ENCODE measurements around the gene PPT1. TPM values are rescaled to one million over a fixed set of nuclear protein-coding genes. Genes with fewer than 3 reads are reported as not detected.

Gene PPT1
- total and polyA plus RNA-seq, 3 experiments from 2014 or later = 114 to 138 (median 130) TPM

DNA sequence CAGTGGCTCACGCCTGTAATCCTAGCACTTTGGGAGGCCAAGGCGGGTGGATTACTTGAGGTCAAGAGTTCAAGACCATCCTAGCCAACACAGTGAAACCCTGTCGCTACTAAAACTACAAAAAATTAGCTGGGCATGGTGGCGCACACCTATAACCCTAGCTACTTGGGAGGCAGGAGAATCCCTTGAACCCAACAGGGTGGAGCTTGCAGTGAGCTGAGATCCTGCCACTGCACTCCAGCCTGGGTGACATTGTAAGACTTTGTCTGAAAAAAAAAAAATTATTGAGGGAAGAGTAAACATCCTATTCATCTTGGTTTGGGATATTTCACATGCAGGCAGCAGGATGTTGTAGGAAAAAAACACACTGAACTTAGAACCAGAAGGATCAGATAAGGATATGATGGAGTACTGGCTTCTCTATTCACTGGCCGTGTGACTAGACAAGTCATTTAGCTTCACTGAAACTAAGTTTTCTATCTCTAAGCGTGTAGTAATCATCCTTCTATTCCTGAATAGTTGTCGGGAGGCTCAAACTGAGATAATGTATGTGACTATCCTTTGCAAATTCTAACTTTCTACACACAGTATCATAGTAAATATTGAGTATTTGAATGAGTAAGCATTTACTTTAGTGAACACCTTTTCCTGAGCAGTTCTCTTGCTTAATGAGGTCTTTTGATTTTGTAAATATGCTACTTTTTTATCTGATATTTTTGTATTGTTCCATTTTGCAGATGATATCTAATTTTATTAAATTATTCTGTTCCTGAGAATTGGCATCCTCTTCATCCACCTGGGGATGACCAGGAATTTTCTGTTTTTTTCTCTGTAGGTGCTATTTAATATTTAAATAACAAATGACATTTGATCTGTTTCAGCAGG lies 38.4 kb downstream of the PPT1 start:
- no peak for DNase-seq
- Mint-ChIP-seq H3K9me3 (no peaks in the 10 kb centered on the region), H3K4me3 (peak overlapping the region; percentile 56 to 86 (median 67)), H3K36me3 (peaks cover 13 to 76% (median 38%) of the 10 kb centered on the region in 3 donors), H3K27ac (peak overlapping the region; percentile 77 to 94 (median 84)), H3K4me1 (peaks cover 90 to 95% (median 94%) of the 10 kb centered on the region in 3 donors), H3K27me3 (no peaks in the 10 kb centered on the region)
- no peaks in the 10 kb centered on the region for H3K9me3 ChIP-seq (ENCODE audit: low read length)
- H3K4me1 ChIP-seq (ENCODE audit: insufficient read depth, low read length) = peaks cover 88% of the 10 kb centered on the region
- H3K27ac ChIP-seq (ENCODE audit: low read depth, low read length) = peak overlapping the region; percentile 58
- H3K27me3 ChIP-seq (ENCODE audit: insufficient read depth, low read length, poor library complexity, severe bottlenecking) = no peaks in the 10 kb centered on the region
- peak overlapping the region; percentile 16 for H3K4me3 ChIP-seq (ENCODE audit: low read length)
- peaks cover 12% of the 10 kb centered on the region for H3K36me3 ChIP-seq (ENCODE audit: insufficient read depth, low read length)
- ChIA-PET CTCF (interaction anchor here (0.9 to 1.6 kb wide), 3 partner anchors 16 to 280 kb away, joined by 3 to 4 read pairs (median 3); no protein-coding TSS in a partner anchor), POLR2A (interaction anchor here (0.5 to 1.2 kb wide), 2 partner anchors 16 to 222 kb away, joined by 3 to 7 read pairs; no protein-coding TSS in a partner anchor)

DNA sequence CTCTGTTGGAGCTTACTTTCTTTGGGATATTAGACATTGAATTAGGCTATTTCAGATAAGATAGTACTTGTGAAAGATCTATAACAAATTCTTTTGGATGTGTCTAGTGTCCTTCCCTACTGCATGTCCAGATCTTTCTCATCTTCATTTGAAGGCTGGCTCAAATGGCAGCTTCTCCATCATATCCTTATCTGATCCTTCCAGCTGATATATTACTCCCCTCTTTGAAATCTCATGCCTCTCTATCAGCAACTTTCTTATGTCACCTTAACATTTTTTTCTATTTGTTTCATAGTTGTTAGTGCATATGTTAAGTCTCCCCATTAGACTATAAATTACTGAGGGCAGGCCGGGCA lies 39.0 kb downstream of the PPT1 start:
- H3K9me3 Mint-ChIP-seq = no peaks in the 10 kb centered on the region
- ChIA-PET POLR2A (interaction anchor here (1.2 kb wide), 1 partner anchor 15 kb away, joined by 7 read pairs; no protein-coding TSS in a partner anchor), CTCF (interaction anchor here (0.9 to 1.6 kb wide), 4 partner anchors 15 to 281 kb away, joined by 3 to 4 read pairs (median 4); no protein-coding TSS in a partner anchor)
- Histone ChIP-seq H3K4me3 (ENCODE audit: low read length) (peak overlapping the region; percentile 16), H3K4me1 (ENCODE audit: insufficient read depth, low read length) (peaks cover 88% of the 10 kb centered on the region), H3K27me3 (ENCODE audit: insufficient read depth, low read length, poor library complexity, severe bottlenecking) (no peaks in the 10 kb centered on the region), H3K36me3 (ENCODE audit: insufficient read depth, low read length) (peaks cover 7% of the 10 kb centered on the region), H3K9me3 (ENCODE audit: low read length) (no peaks in the 10 kb centered on the region), H3K27ac (ENCODE audit: low read depth, low read length) (peak overlapping the region; percentile 58)
- peaks cover 87 to 97% (median 96%) of the 10 kb centered on the region in 3 donors for H3K4me1 Mint-ChIP-seq
- peak overlapping the region; percentile 77 to 94 (median 84) for H3K27ac Mint-ChIP-seq
- peak overlapping the region in 6 of 7 donors; percentile 56 to 86 (median 71) for H3K4me3 Mint-ChIP-seq
- peaks cover 9 to 73% (median 33%) of the 10 kb centered on the region in 3 donors for H3K36me3 Mint-ChIP-seq
- H3K27me3 Mint-ChIP-seq = no peaks in the 10 kb centered on the region
- no peak for DNase-seq

DNA sequence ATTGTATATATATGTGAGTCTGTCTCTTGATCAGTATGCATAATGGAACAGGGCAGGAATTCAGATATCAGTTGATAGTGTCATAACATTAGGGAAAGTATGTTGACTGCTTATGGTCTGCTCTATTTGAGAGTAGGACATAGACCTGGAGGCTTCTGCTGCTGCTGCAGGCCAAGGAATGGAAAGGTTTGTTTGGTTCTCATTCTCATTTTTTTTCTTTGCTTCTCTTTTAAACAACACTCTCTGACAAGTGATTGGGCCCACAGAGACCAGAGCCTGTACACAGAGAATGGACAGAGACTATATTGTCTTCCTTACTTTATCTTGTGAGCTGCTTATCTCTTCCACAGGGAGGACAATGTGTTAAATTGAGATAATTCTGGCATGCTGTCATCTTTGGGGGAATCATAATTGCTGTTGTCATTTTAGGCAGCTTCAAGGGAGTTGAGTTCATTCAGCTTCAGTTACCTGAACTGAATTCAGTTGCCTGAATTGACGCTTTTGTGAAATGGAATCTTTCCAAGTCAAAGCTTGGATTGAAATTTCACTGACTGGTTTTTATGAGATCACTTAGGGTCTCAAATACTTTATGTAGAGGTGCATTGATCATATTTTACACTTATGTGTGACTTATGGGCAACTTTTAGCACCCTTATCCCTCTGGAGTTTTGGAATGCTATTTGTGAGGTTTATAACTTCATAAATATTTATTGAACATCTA lies 39.6 kb downstream of the PPT1 start:
- DNase-seq = no peak
- CTCF ChIA-PET = interaction anchor here (0.9 to 1.6 kb wide), 3 partner anchors 15 to 281 kb away, joined by 3 to 4 read pairs (median 4); no protein-coding TSS in a partner anchor
- Mint-ChIP-seq H3K36me3 (peaks cover 9 to 73% (median 33%) of the 10 kb centered on the region in 3 donors), H3K27me3 (no peaks in the 10 kb centered on the region), H3K27ac (peak overlapping the region; percentile 77 to 94 (median 84)), H3K4me3 (peak overlapping the region; percentile 4 to 86 (median 16)), H3K9me3 (no peaks in the 10 kb centered on the region), H3K4me1 (peaks cover 88 to 97% (median 97%) of the 10 kb centered on the region in 3 donors)
- peaks cover 7% of the 10 kb centered on the region for H3K36me3 ChIP-seq (ENCODE audit: insufficient read depth, low read length)
- peaks cover 89% of the 10 kb centered on the region for H3K4me1 ChIP-seq (ENCODE audit: insufficient read depth, low read length)
- no peaks in the 10 kb centered on the region for H3K9me3 ChIP-seq (ENCODE audit: low read length)
- POLR2A ChIA-PET = interaction anchor here (1.0 to 1.2 kb wide), 2 partner anchors 15 to 16 kb away, joined by 7 to 10 read pairs; no protein-coding TSS in a partner anchor
- H3K27ac ChIP-seq (ENCODE audit: low read depth, low read length) = peak overlapping the region; percentile 58
- peak overlapping the region; percentile 16 for H3K4me3 ChIP-seq (ENCODE audit: low read length)
- H3K27me3 ChIP-seq (ENCODE audit: insufficient read depth, low read length, poor library complexity, severe bottlenecking) = no peaks in the 10 kb centered on the region

GRCh38 chr1:40056519-40057309 lies 40.3 kb downstream of the PPT1 start:
- Histone ChIP-seq H3K36me3 (ENCODE audit: insufficient read depth, low read length) (peaks cover 3% of the 10 kb centered on the region), H3K9me3 (ENCODE audit: low read length) (no peaks in the 10 kb centered on the region), H3K4me1 (ENCODE audit: insufficient read depth, low read length) (peaks cover 88% of the 10 kb centered on the region), H3K4me3 (ENCODE audit: low read length) (peak overlapping the region; percentile 16), H3K27me3 (ENCODE audit: insufficient read depth, low read length, poor library complexity, severe bottlenecking) (no peaks in the 10 kb centered on the region), H3K27ac (ENCODE audit: low read depth, low read length) (peak overlapping the region; percentile 58)
- Mint-ChIP-seq H3K4me3 (peak overlapping the region; percentile 4 to 86 (median 60)), H3K27me3 (no peaks in the 10 kb centered on the region), H3K9me3 (no peaks in the 10 kb centered on the region), H3K27ac (peak overlapping the region; percentile 77 to 94 (median 86)), H3K4me1 (peaks cover 88 to 98% (median 98%) of the 10 kb centered on the region in 3 donors), H3K36me3 (peaks cover 9 to 73% (median 28%) of the 10 kb centered on the region in 3 donors)
- DNase-seq = no peak
- CTCF ChIA-PET = interaction anchor here (1.1 to 1.6 kb wide), 2 partner anchors 14 to 25 kb away, joined by 3 to 4 read pairs; no protein-coding TSS in a partner anchor
- POLR2A ChIA-PET = interaction anchor here (1.0 kb wide), 1 partner anchor 17 kb away, joined by 10 read pairs; no protein-coding TSS in a partner anchor

DNA sequence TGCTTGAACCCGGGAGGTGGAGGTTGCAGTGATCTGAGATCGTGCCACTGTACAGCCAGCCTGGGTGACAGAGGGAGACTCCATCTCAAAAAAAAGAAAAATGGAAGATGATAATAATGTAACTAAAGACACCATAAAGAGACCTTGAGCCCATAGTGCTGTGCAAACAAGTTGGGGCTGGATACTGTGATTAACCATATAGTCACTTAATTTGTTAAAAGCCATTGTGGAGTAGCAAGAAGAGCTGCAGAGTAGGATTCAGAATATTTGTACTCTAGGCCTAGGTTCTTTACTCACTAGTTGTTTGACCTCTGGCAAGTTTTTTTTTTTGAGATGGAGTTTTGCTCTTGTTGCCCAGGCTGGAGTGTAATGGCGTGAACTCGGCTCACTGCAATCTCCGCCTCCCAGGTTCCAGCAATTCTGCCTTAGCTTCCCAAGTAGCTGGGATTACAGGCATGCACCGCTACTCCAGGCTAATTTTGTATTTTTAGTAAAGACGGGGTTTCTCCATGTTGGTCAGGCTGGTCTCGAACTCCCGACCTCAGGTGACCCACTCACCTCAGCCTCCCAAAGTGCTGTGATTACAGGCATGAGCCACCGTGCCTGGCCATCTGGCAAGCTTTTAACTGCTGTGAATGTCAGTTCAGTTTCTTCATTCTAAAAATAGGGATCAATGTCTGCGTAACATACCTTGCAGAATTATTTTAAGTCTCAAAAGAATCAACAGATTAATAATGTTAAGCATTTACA lies 43.7 kb downstream of the PPT1 start:
- H3K36me3 Mint-ChIP-seq = peaks cover 5 to 71% (median 18%) of the 10 kb centered on the region in 3 donors
- ChIA-PET CTCF (no interaction called here), POLR2A (no interaction called here)
- H3K27me3 Mint-ChIP-seq = no peaks in the 10 kb centered on the region
- no peak for DNase-seq
- H3K9me3 Mint-ChIP-seq = no peaks in the 10 kb centered on the region
- Histone ChIP-seq H3K9me3 (ENCODE audit: low read length) (no peaks in the 10 kb centered on the region), H3K27ac (ENCODE audit: low read depth, low read length) (no peak overlapping the region), H3K4me1 (ENCODE audit: insufficient read depth, low read length) (peaks cover 83% of the 10 kb centered on the region), H3K27me3 (ENCODE audit: insufficient read depth, low read length, poor library complexity, severe bottlenecking) (no peaks in the 10 kb centered on the region), H3K4me3 (ENCODE audit: low read length) (no peak overlapping the region), H3K36me3 (ENCODE audit: insufficient read depth, low read length) (no peaks in the 10 kb centered on the region)
- peak overlapping the region in 3 of 7 donors; percentile 28 to 54 (median 37) for H3K4me3 Mint-ChIP-seq
- peaks cover 83 to 99% (median 96%) of the 10 kb centered on the region in 3 donors for H3K4me1 Mint-ChIP-seq
- peak overlapping the region; percentile 49 to 91 (median 68) for H3K27ac Mint-ChIP-seq

DNA sequence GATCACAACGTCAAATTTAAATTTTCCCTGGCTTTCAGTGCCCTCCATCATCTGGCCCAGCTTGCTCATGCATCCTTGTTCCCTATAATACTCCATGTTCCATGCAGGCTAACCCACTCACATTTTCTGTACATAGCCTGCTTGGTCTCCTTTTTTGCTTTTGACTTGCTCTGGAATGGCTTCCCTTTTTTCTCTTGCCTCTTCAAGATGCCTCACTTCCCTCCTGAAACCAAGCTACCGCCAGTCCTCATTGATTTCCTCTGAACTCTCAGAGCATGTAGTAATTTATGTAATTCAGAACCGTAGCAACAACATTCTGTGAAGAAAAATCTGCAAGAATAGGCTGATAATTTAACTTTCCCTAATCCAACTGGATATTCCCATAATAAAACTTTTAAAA lies 46.2 kb downstream of the PPT1 start:
- Histone ChIP-seq H3K27me3 (ENCODE audit: insufficient read depth, low read length, poor library complexity, severe bottlenecking) (no peaks in the 10 kb centered on the region), H3K36me3 (ENCODE audit: insufficient read depth, low read length) (no peaks in the 10 kb centered on the region), H3K4me3 (ENCODE audit: low read length) (no peak overlapping the region), H3K9me3 (ENCODE audit: low read length) (no peaks in the 10 kb centered on the region), H3K27ac (ENCODE audit: low read depth, low read length) (no peak overlapping the region), H3K4me1 (ENCODE audit: insufficient read depth, low read length) (peaks cover 81% of the 10 kb centered on the region)
- ChIA-PET CTCF (interaction anchor here (1.4 to 2.4 kb wide), 2 partner anchors 18 to 33 kb away, joined by 3 to 6 read pairs; no protein-coding TSS in a partner anchor), POLR2A (interaction anchor here (2.1 to 2.3 kb wide), 2 partner anchors 10 kb away, joined by 6 to 12 read pairs; partner anchors contain the start of gene CAP1)
- Mint-ChIP-seq H3K27ac (peak overlapping the region; percentile 53 to 99 (median 92)), H3K4me1 (peaks cover 77 to 96% (median 94%) of the 10 kb centered on the region in 3 donors), H3K4me3 (peak overlapping the region; percentile 12 to 86 (median 58)), H3K27me3 (no peaks in the 10 kb centered on the region), H3K36me3 (peaks cover 5 to 64% (median 12%) of the 10 kb centered on the region in 3 donors), H3K9me3 (no peaks in the 10 kb centered on the region)
- no peak for DNase-seq
